Measurements from ENCODE around the gene OTUB1. TPM values are rescaled to one million over a fixed set of nuclear protein-coding genes. Genes with fewer than 3 reads are reported as not detected.

Gene OTUB1
- total and polyA plus RNA-seq, 2 of the 13 experiments (the other 11 are each of a cell fraction or from before 2014, with no cell fraction given) = 58.8 to 130 TPM

GRCh38 chr11:63986156-63986931 lies at the start of gene OTUB1 (continued):
- TF ChIP-seq TFDP1 (CRISPR knock-in tag; IDR thresholded peaks at IDR 0.05; ENCODE audit: borderline replicate concordance) = no peak
- TF ChIP-seq CHCHD3 (CRISPR knock-in tag; IDR thresholded peaks at IDR 0.05) = 0 out of 2 replicates have a peak, but pooled peaks have one; percentile 67
- peak; percentile 70 for TF ChIP-seq SRY (CRISPR knock-in tag; IDR thresholded peaks at IDR 0.05)
- TF ChIP-seq RFXANK (CRISPR knock-in tag; IDR thresholded peaks at IDR 0.05) = 0 out of 2 replicates have a peak, but pooled peaks have one; percentile 64
- TF ChIP-seq MXI1 (IDR thresholded peaks at IDR 0.05; ENCODE audit: borderline replicate concordance, low read depth, low read length) = peak; percentile 98
- TF ChIP-seq PBX3 (CRISPR knock-in tag; IDR thresholded peaks at IDR 0.05; ENCODE audit: borderline replicate concordance) = 0 out of 2 replicates have a peak, but pooled peaks have one; percentile 36
- 0 out of 2 replicates have a peak, but pooled peaks have one; percentile 38 for TF ChIP-seq ZNF143 (CRISPR knock-in tag; IDR thresholded peaks at IDR 0.05)
- TF ChIP-seq HDAC1 (CRISPR knock-in tag; IDR thresholded peaks at IDR 0.05) = peak; percentile 87
- TF ChIP-seq KDM1A (CRISPR knock-in tag; IDR thresholded peaks at IDR 0.05) = no peak; the same call in 1 of the 2 replicates
- TF ChIP-seq ARID4A (CRISPR knock-in tag; IDR thresholded peaks at IDR 0.05; ENCODE audit: borderline replicate concordance) = peak; percentile 91
- TF ChIP-seq SP2 (CRISPR knock-in tag; IDR thresholded peaks at IDR 0.05) = peak; percentile 68
- no peak for TF ChIP-seq CBX2 (IDR thresholded peaks at IDR 0.05; ENCODE audit: low read depth, low read length)
- no peak for TF ChIP-seq CBX2 (CRISPR knock-in tag; IDR thresholded peaks at IDR 0.05; ENCODE audit: low read depth)
- no peak for TF ChIP-seq BCLAF1 (IDR thresholded peaks at IDR 0.05)
- TF ChIP-seq ZNF331 (CRISPR knock-in tag; IDR thresholded peaks at IDR 0.05) = no peak
- peak; percentile 40; the same call in 1 of the 2 replicates for TF ChIP-seq TSC22D2 (CRISPR knock-in tag; IDR thresholded peaks at IDR 0.05; ENCODE audit: borderline replicate concordance)
- no peak for TF ChIP-seq ZNF713 (CRISPR knock-in tag; IDR thresholded peaks at IDR 0.05)
- peak; percentile 69; the same call in 1 of the 2 replicates for TF ChIP-seq TP53 (CRISPR knock-in tag; conservative IDR thresholded peaks at IDR 0.05)
- no peak for TF ChIP-seq SOX6 (IDR thresholded peaks at IDR 0.05)
- peak; percentile 45; the same call in 1 of the 2 replicates for TF ChIP-seq SOX6 (CRISPR knock-in tag; IDR thresholded peaks at IDR 0.05)
- TF ChIP-seq ZNF431 (CRISPR knock-in tag; IDR thresholded peaks at IDR 0.05; ENCODE audit: borderline replicate concordance, low read depth) = no peak
